ENCODE results near the gene DNAJB11. TPM values are rescaled to one million over a fixed set of nuclear protein-coding genes. Genes with fewer than 3 reads are reported as not detected.
"Not testable (repeated sequence)": the region's sequence is repeated elsewhere in the genome, so short reads cannot be mapped to it uniquely, and the experiment has no call there.

The DNAJB11 gene
- total RNA-seq, 1 donor from 2014 or later, result 53.5 TPM

- no peak overlapping the region for H3K4me3 Mint-ChIP-seq
- no peak overlapping the region for H3K27ac Mint-ChIP-seq (ENCODE audit: unreplicated experiment)
- peaks cover 14% of the 10 kb centered on the region for H3K27me3 Mint-ChIP-seq (ENCODE audit: low read depth)
- no peak for DNase-seq (ENCODE audit: low read depth, low spot score)
- TF ChIP-seq, protein P1, sequence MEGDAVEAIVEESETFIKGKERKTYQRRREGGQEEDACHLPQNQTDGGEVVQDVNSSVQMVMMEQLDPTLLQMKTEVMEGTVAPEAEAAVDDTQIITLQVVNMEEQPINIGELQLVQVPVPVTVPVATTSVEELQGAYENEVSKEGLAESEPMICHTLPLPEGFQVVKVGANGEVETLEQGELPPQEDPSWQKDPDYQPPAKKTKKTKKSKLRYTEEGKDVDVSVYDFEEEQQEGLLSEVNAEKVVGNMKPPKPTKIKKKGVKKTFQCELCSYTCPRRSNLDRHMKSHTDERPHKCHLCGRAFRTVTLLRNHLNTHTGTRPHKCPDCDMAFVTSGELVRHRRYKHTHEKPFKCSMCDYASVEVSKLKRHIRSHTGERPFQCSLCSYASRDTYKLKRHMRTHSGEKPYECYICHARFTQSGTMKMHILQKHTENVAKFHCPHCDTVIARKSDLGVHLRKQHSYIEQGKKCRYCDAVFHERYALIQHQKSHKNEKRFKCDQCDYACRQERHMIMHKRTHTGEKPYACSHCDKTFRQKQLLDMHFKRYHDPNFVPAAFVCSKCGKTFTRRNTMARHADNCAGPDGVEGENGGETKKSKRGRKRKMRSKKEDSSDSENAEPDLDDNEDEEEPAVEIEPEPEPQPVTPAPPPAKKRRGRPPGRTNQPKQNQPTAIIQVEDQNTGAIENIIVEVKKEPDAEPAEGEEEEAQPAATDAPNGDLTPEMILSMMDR (conservative IDR thresholded peaks at IDR 0.05), result no peak
- H3K9me3 Mint-ChIP-seq, result no peaks in the 10 kb centered on the region
- no peaks in the 10 kb centered on the region for H3K36me3 Mint-ChIP-seq (ENCODE audit: low read depth)
- peaks cover 6% of the 10 kb centered on the region for H3K4me1 Mint-ChIP-seq
These were observed 57.4 kb downstream of the DNAJB11 start for GRCh38 chr3:186627852-186628414.

- Mint-ChIP-seq H3K36me3 (ENCODE audit: low read depth) (no peaks in the 10 kb centered on the region), H3K9me3 (no peaks in the 10 kb centered on the region), H3K27me3 (ENCODE audit: low read depth) (peaks cover 11% of the 10 kb centered on the region), H3K27ac (ENCODE audit: unreplicated experiment) (no peak overlapping the region), H3K4me1 (peaks cover 6% of the 10 kb centered on the region), H3K4me3 (no peak overlapping the region)
- no peak for DNase-seq (ENCODE audit: low read depth, low spot score)
- TF ChIP-seq, protein P1 (conservative IDR thresholded peaks at IDR 0.05), result no peak
These were observed 58.2 kb downstream of the DNAJB11 start for GRCh38 chr3:186628756-186629155.

- DNase-seq (ENCODE audit: low read depth, low spot score), result no peak
- Mint-ChIP-seq H3K9me3 (no peaks in the 10 kb centered on the region), H3K4me1 (peaks cover 6% of the 10 kb centered on the region), H3K4me3 (no peak overlapping the region), H3K27ac (ENCODE audit: unreplicated experiment) (no peak overlapping the region), H3K36me3 (ENCODE audit: low read depth) (no peaks in the 10 kb centered on the region), H3K27me3 (ENCODE audit: low read depth) (peaks cover 11% of the 10 kb centered on the region)
- TF ChIP-seq, protein P1 (conservative IDR thresholded peaks at IDR 0.05), result no peak
These were observed 60.6 kb downstream of the DNAJB11 start for GRCh38 chr3:186630950-186631641.

- H3K27ac Mint-ChIP-seq (ENCODE audit: unreplicated experiment), result no peak overlapping the region
- H3K27me3 Mint-ChIP-seq (ENCODE audit: low read depth), result peaks cover 19% of the 10 kb centered on the region
- H3K36me3 Mint-ChIP-seq (ENCODE audit: low read depth), result no peaks in the 10 kb centered on the region
- TF ChIP-seq, protein P1 (conservative IDR thresholded peaks at IDR 0.05), result no peak
- no peak overlapping the region for H3K4me3 Mint-ChIP-seq
- H3K9me3 Mint-ChIP-seq, result no peaks in the 10 kb centered on the region
- no peak for DNase-seq (ENCODE audit: low read depth, low spot score)
- peaks cover 6% of the 10 kb centered on the region for H3K4me1 Mint-ChIP-seq
These were observed 63.0 kb downstream of the DNAJB11 start for GRCh38 chr3:186633481-186633880.

DNA sequence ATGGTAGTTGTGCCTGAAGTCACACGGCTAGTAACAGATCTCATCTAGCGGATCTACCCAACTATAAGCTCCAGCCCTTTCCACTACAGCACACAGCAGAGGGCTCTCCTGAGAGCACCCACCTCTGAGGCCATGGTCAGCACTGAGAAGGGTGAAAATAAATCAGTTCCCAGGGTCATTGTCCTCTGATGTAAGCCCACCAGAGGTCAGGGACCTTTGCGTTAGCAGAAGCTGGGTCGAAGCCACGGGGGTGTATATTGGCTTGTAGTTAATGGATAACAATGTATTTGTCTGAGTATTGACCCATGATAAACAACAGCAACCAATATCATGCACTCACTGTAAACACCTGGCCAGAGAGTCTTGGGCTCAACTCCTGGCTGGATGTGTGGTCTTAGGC is 63.7 kb downstream of the DNAJB11 start:
- DNase-seq (ENCODE audit: low read depth, low spot score); H3K36me3 Mint-ChIP-seq (ENCODE audit: low read depth); H3K9me3 Mint-ChIP-seq; H3K27ac Mint-ChIP-seq (ENCODE audit: unreplicated experiment); H3K4me3 Mint-ChIP-seq; H3K4me1 Mint-ChIP-seq: not testable (repeated sequence)
- H3K27me3 Mint-ChIP-seq (ENCODE audit: low read depth), result peaks cover 19% of the 10 kb centered on the region

Other genes starting within 250 kb of the DNAJB11 start
- 0.18 TPM in 1 of 2 replicates, not detected in the other for gene DGKG, start 208.5 kb upstream of the DNAJB11 start, total RNA-seq
- gene CRYGS, start 26.3 kb upstream of the DNAJB11 start, total RNA-seq, result 4.3 and 4.7 TPM in 2 replicates
- gene TBCCD1, start 3.4 kb upstream of the DNAJB11 start, total RNA-seq, result 18.7 and 20.1 TPM in 2 replicates
- gene AHSG, start 42.3 kb downstream of the DNAJB11 start, total RNA-seq, result 0.30 TPM in 1 of 2 replicates, not detected in the other
- gene FETUB, start 69.7 kb downstream of the DNAJB11 start, total RNA-seq, result not detected in 2 replicates
- not detected in 2 replicates for gene HRG, start 95.3 kb downstream of the DNAJB11 start, total RNA-seq
- gene KNG1, start 146.6 kb downstream of the DNAJB11 start, total RNA-seq, result not detected in 2 replicates
- 364 and 369 TPM in 2 replicates for gene EIF4A2, start 212.9 kb downstream of the DNAJB11 start, total RNA-seq
- gene RFC4, start 235.8 kb downstream of the DNAJB11 start, total RNA-seq, result 105 and 107 TPM in 2 replicates